ENCODE results near the gene ZNF805. TPM values are rescaled to one million over a fixed set of nuclear protein-coding genes. Genes with fewer than 3 reads are reported as not detected.

The ZNF805 gene
- total RNA-seq, 1 experiment from 2014 or later: 11.8 TPM

DNA sequence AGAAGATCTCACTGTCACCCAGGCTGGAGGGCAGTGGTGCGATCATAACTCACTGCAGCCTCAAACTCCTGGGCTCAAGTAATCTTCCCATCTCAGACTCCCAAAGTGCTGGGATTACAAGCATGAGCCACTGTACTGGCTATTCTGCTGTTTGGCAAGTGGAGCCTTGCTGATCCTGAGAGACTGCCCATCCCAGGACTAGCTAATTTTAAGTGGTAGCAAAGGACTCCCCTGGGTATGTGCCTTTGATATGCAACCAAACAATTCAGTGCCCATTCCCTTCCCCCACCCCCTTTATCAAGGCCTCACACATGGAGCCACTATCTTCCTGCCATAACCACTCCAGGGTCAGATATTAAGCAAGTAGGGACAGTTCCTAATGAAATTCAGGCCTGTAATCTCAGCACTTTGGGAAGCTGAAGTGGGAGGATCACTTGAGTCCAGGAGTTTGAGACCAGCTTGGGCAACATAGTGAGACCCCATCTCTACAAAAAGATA lies 22.9 kb downstream of the ZNF805 start:
- Mint-ChIP-seq H3K4me3 (ENCODE audit: unreplicated experiment) (no peak overlapping the region), H3K9me3 (ENCODE audit: unreplicated experiment) (peaks cover 8% of the 10 kb centered on the region), H3K27me3 (ENCODE audit: insufficient read depth, unreplicated experiment) (no peaks in the 10 kb centered on the region), H3K36me3 (ENCODE audit: insufficient read depth, unreplicated experiment) (peaks cover 11% of the 10 kb centered on the region), H3K27ac (ENCODE audit: low read depth, unreplicated experiment) (no peak overlapping the region), H3K4me1 (ENCODE audit: insufficient read depth, unreplicated experiment) (no peaks in the 10 kb centered on the region)
- POLR2A ChIA-PET: interaction anchor here (0.6 to 1.0 kb wide), 2 partner anchors 18 to 39 kb away, joined by 3 read pairs; no protein-coding TSS in a partner anchor
- intact Hi-C loops (cut with micrococcal nuclease): no loop called here
- TF ChIP-seq, protein P1, sequence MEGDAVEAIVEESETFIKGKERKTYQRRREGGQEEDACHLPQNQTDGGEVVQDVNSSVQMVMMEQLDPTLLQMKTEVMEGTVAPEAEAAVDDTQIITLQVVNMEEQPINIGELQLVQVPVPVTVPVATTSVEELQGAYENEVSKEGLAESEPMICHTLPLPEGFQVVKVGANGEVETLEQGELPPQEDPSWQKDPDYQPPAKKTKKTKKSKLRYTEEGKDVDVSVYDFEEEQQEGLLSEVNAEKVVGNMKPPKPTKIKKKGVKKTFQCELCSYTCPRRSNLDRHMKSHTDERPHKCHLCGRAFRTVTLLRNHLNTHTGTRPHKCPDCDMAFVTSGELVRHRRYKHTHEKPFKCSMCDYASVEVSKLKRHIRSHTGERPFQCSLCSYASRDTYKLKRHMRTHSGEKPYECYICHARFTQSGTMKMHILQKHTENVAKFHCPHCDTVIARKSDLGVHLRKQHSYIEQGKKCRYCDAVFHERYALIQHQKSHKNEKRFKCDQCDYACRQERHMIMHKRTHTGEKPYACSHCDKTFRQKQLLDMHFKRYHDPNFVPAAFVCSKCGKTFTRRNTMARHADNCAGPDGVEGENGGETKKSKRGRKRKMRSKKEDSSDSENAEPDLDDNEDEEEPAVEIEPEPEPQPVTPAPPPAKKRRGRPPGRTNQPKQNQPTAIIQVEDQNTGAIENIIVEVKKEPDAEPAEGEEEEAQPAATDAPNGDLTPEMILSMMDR (IDR thresholded peaks at IDR 0.05; ENCODE audit: unreplicated experiment): no peak
- CTCF ChIA-PET: no interaction called here
- DNase-seq (ENCODE audit: unreplicated experiment): no peak
- BruUV-seq (replicated peaks): no TSS peak

GRCh38 chr19:57267291-57267690 lies 26.9 kb downstream of the ZNF805 start:
- CTCF ChIA-PET: no interaction called here
- intact Hi-C loops (cut with micrococcal nuclease): no loop called here
- Mint-ChIP-seq H3K4me1 (ENCODE audit: insufficient read depth, unreplicated experiment) (peaks cover 9% of the 10 kb centered on the region), H3K4me3 (ENCODE audit: unreplicated experiment) (no peak overlapping the region), H3K36me3 (ENCODE audit: insufficient read depth, unreplicated experiment) (peaks cover 4% of the 10 kb centered on the region), H3K27me3 (ENCODE audit: insufficient read depth, unreplicated experiment) (no peaks in the 10 kb centered on the region), H3K27ac (ENCODE audit: low read depth, unreplicated experiment) (no peak overlapping the region), H3K9me3 (ENCODE audit: unreplicated experiment) (peaks cover 8% of the 10 kb centered on the region)
- POLR2A ChIA-PET: no interaction called here
- BruUV-seq (replicated peaks): no TSS peak
- TF ChIP-seq, protein P1 (IDR thresholded peaks at IDR 0.05; ENCODE audit: unreplicated experiment): no peak
- no peak for DNase-seq (ENCODE audit: unreplicated experiment)

- TF ChIP-seq, protein P1 (IDR thresholded peaks at IDR 0.05; ENCODE audit: unreplicated experiment): no peak
- POLR2A ChIA-PET: no interaction called here
- Mint-ChIP-seq H3K9me3 (ENCODE audit: unreplicated experiment) (peaks cover 8% of the 10 kb centered on the region), H3K36me3 (ENCODE audit: insufficient read depth, unreplicated experiment) (peaks cover 11% of the 10 kb centered on the region), H3K27ac (ENCODE audit: low read depth, unreplicated experiment) (peak overlapping the region; percentile 6), H3K4me3 (ENCODE audit: unreplicated experiment) (no peak overlapping the region), H3K27me3 (ENCODE audit: insufficient read depth, unreplicated experiment) (no peaks in the 10 kb centered on the region), H3K4me1 (ENCODE audit: insufficient read depth, unreplicated experiment) (peaks cover 9% of the 10 kb centered on the region)
- CTCF ChIA-PET: interaction anchor here (0.7 kb wide), 1 partner anchor 27 kb away, joined by 4 read pairs; no protein-coding TSS in a partner anchor
- intact Hi-C loops (cut with micrococcal nuclease): no loop called here
- DNase-seq (ENCODE audit: unreplicated experiment): peak; percentile 63
- BruUV-seq (replicated peaks): no TSS peak
Observed at GRCh38 chr19:57269515-57270250, 29.3 kb downstream of the ZNF805 start.

DNA sequence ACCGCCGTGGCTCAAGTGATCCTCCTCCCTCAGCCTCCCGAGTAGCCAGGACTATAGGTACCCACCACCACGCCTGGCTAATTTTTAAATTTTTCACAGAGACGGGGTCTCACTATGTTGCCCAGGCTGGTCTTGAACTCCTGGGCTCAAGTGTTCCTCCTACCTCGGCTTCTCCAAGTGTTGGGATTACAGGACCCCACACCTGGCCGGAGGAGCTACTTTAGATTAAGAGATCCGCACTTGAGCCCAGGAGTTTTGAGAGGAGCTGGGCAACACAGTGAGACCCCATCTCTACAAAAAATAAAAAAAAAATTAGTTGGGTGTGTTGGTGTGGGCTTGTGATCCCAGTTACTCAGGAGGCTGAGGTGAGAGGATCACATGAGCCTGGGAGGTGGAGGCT lies 30.8 kb downstream of the ZNF805 start:
- Mint-ChIP-seq H3K27ac (ENCODE audit: low read depth, unreplicated experiment) (no peak overlapping the region), H3K9me3 (ENCODE audit: unreplicated experiment) (no peaks in the 10 kb centered on the region), H3K36me3 (ENCODE audit: insufficient read depth, unreplicated experiment) (peaks cover 15% of the 10 kb centered on the region), H3K4me3 (ENCODE audit: unreplicated experiment) (no peak overlapping the region), H3K4me1 (ENCODE audit: insufficient read depth, unreplicated experiment) (peaks cover 9% of the 10 kb centered on the region), H3K27me3 (ENCODE audit: insufficient read depth, unreplicated experiment) (no peaks in the 10 kb centered on the region)
- ChIA-PET POLR2A (no interaction called here), CTCF (interaction anchor here (0.6 to 0.7 kb wide), 2 partner anchors 21 to 28 kb away, joined by 3 read pairs; no protein-coding TSS in a partner anchor)
- TF ChIP-seq, protein P1 (IDR thresholded peaks at IDR 0.05; ENCODE audit: unreplicated experiment): no peak
- intact Hi-C loops (cut with micrococcal nuclease): no loop called here
- no peak for DNase-seq (ENCODE audit: unreplicated experiment)
- no TSS peak for BruUV-seq (replicated peaks)

Data from MCF 10A (cell line).